Endothelial cell of umbilical vein (primary cell): ENCODE measurements around the gene SLC25A18. TPM values are rescaled to one million over a fixed set of nuclear protein-coding genes. Genes with fewer than 3 reads are reported as not detected.

Source experiments
- BruUV-seq: library from RNA; stranded (reverse); fragments of 400-500 nt; replicated peaks from 2 replicates; lab custom pipeline; 2021; lab: Mats Ljungman, UMichigan
- CTCF ChIA-PET: fragments of 300-600, 350-600 bp; sonication (Branson Sonifier 250); formaldehyde crosslinking; loops from one replicate; lab custom pipeline; 2021; ENCODE audit warnings: antibody characterized with exemption, inconsistent platforms; lab: Charles Lee
- POLR2A ChIA-PET: fragments of 300-600, 350-600 bp; sonication (Branson Sonifier 250); formaldehyde crosslinking; loops from one replicate; lab custom pipeline; 2021; ENCODE audit warnings: antibody characterized with exemption, inconsistent platforms; lab: Charles Lee
- DNase-seq: peaks from one replicate; pipeline ENCODE4 v3.0.0-alpha.2; 2011; ENCODE audit warnings: low read depth, low spot score
- FAIRE-seq: peaks from 2 replicates; lab custom pipeline; 2011; peaks lifted over from hg19 to GRCh38; lab: Jason Lieb, UNC
- H2AFZ ChIP-seq: 2 replicates; pipeline ENCODE4 v1.6.0; 2012; ENCODE audit warnings: low read depth, low read length, control low read depth, inconsistent platforms
- H3K27ac ChIP-seq: 2 replicates; pipeline ENCODE4 v1.5.1; 2011; ENCODE audit warnings: low read depth, mild to moderate bottlenecking, control low read depth, low read length, moderate library complexity; ENCODE audit not compliant: insufficient read depth
- H3K27me3 ChIP-seq, 2 experiments: 2 replicates each; pipeline versions ENCODE4 v1.6.0 to v1.6.1; 2011; ENCODE audit warnings: low read length in 2 of 2, mixed read lengths in 1 of 2; ENCODE audit not compliant: control insufficient read depth in 2 of 2, insufficient read depth in 2 of 2
- H3K36me3 ChIP-seq, 2 experiments: 2 replicates in 1 of 2; 3 replicates in 1 of 2; pipeline ENCODE4 v1.5.1; 2011; ENCODE audit warnings: low read length in 2 of 2, mild to moderate bottlenecking in 1 of 2, moderate library complexity in 1 of 2; ENCODE audit not compliant: control insufficient read depth in 2 of 2, insufficient read depth in 2 of 2; ENCODE audit errors: extremely low read depth in 1 of 2
- H3K4me1 ChIP-seq: 3 replicates; pipeline ENCODE4 v1.5.1; 2011; ENCODE audit warnings: mild to moderate bottlenecking, low read length; ENCODE audit not compliant: control insufficient read depth, insufficient read depth; ENCODE audit errors: extremely low read depth
- H3K4me2 ChIP-seq: 2 replicates; pipeline ENCODE4 v1.6.1; 2011; ENCODE audit warnings: low read length, control low read depth, mixed read lengths; ENCODE audit not compliant: insufficient read depth
- H3K4me3 ChIP-seq, 3 experiments: fragments of 200-600 bp in 1 of 3; sonication (generic), shearing (Covaris generic) in 1 of 3; replicated peaks in 1 of 3; 2 replicates each; pipeline ENCODE4 v1.5.1; 2011 to 2016; ENCODE audit warnings: control low read depth in 3 of 3, low read length in 3 of 3, mild to moderate bottlenecking in 2 of 3, inconsistent platforms in 1 of 3, low read depth in 1 of 3, moderate library complexity in 1 of 3; ENCODE audit not compliant: insufficient read depth in 1 of 3
- H3K79me2 ChIP-seq: 2 replicates; pipeline ENCODE4 v1.6.0; 2012; ENCODE audit warnings: low read length, inconsistent platforms; ENCODE audit not compliant: control insufficient read depth, insufficient read depth
- H3K9ac ChIP-seq: replicated peaks from 2 replicates; pipeline ENCODE3; 2011; ENCODE audit warnings: low read length, control low read depth; ENCODE audit not compliant: insufficient read depth; ENCODE audit errors: extremely low read depth
- H3K9me1 ChIP-seq: replicated peaks from 3 replicates; pipeline ENCODE4 v1.6.0; 2011; ENCODE audit warnings: mild to moderate bottlenecking, low read length; ENCODE audit not compliant: control insufficient read depth, insufficient read depth; ENCODE audit errors: extremely low read depth
- H3K9me3 ChIP-seq: replicated peaks from 2 replicates; pipeline ENCODE4 v1.5.1; 2012; ENCODE audit warnings: low read length, inconsistent platforms; ENCODE audit not compliant: control insufficient read depth, insufficient read depth
- H4K20me1 ChIP-seq: replicated peaks from 2 replicates; pipeline ENCODE3; 2011; ENCODE audit warnings: mild to moderate bottlenecking, low read length; ENCODE audit not compliant: control insufficient read depth, insufficient read depth; ENCODE audit errors: extremely low read depth
- CTCF ChIP-seq, 2 donors: IDR thresholded peaks; 1 replicate in 1 of 2; 2 replicates in 1 of 2; pipeline ENCODE4 v1.5.1; 2011; ENCODE audit warnings: low read length in 2 of 2, mild to moderate bottlenecking in 2 of 2, moderate library complexity in 2 of 2, control low read depth in 1 of 2, inconsistent platforms in 1 of 2, low read depth in 1 of 2; ENCODE audit not compliant: insufficient read depth in 1 of 2; ENCODE audit errors: extremely low read depth in 1 of 2
- EZH2 ChIP-seq: IDR thresholded peaks from 2 replicates; pipeline ENCODE4 v1.6.1; 2012; ENCODE audit warnings: borderline replicate concordance, low read depth, mild to moderate bottlenecking, moderate library complexity, low read length, inconsistent platforms; ENCODE audit not compliant: severe bottlenecking
- FOS ChIP-seq: IDR thresholded peaks from 2 replicates; pipeline ENCODE4 v1.6.1; 2011; ENCODE audit warnings: mild to moderate bottlenecking, low read length, moderate library complexity, borderline replicate concordance; ENCODE audit not compliant: insufficient read depth
- GATA2 ChIP-seq: IDR thresholded peaks from 2 replicates; pipeline ENCODE4 v1.7.0; 2011; ENCODE audit warnings: low read depth, mild to moderate bottlenecking, moderate library complexity, mixed read lengths, low read length; ENCODE audit not compliant: insufficient read length, insufficient read depth
- JUN ChIP-seq: IDR thresholded peaks from 2 replicates; pipeline ENCODE4 v1.6.1; 2011; ENCODE audit warnings: borderline replicate concordance, low read depth; ENCODE audit not compliant: insufficient read length, insufficient read depth
- MYC ChIP-seq: IDR thresholded peaks from one replicate; pipeline ENCODE4 v1.6.1; 2011; ENCODE audit warnings: mild to moderate bottlenecking, low read depth, low read length
- POLR2A ChIP-seq: IDR thresholded peaks from 2 replicates; pipeline ENCODE4 v1.6.1; 2012; ENCODE audit warnings: low read depth, mild to moderate bottlenecking, control low read depth, low read length
- POLR2AphosphoS5 ChIP-seq: IDR thresholded peaks from 2 replicates; pipeline ENCODE4 v1.6.1; 2012; ENCODE audit warnings: low read depth, mild to moderate bottlenecking, control low read depth, low read length, moderate library complexity; ENCODE audit not compliant: insufficient read depth
- dilution Hi-C: fragments of 300-500 bp; cut with MboI; formaldehyde crosslinking; loops from one replicate; pipeline ENCODE4 v1.15.0; 2019; ENCODE audit warnings: low sequenced_read_pairs; ENCODE audit not compliant: extremely low pct_ligation_motif_present
- intact Hi-C: fragments of 100-400 bp; cut with micrococcal nuclease; formaldehyde crosslinking; loops from one replicate; pipeline ENCODE4 v1.10.0; 2022
- polyA plus RNA-seq, 4 experiments: library from polyadenylated mRNA; depleted of rRNA in 3 of 4; stranded (reverse) in 3 of 4; unstranded in 1 of 4; fragments of >200 nt; gene quantifications; 2 replicates each; pipeline versions ENCODE4 v1.2.1 to v1.2.3, GENCODE V29; 2011 to 2012; ENCODE audit warnings: missing spikeins in 1 of 4
- total RNA-seq: library from RNA; stranded (reverse); gene quantifications from 2 replicates; pipeline ENCODE4 v1.2.3, GENCODE V29; 2021
- TF ChIP-seq, protein P1 (sequence below): IDR thresholded peaks from 2 replicates; pipeline ENCODE4 v1.6.1; 2011; ENCODE audit not compliant: insufficient read depth, insufficient read length

SLC25A18 gene
- total and polyA plus RNA-seq, 2 donors (not counting 3 experiments of a cell fraction or from before 2014, with no cell fraction given), result not detected

- dilution Hi-C loops, result no loop called here
- intact Hi-C loops, result no loop called here
- peaks cover 9% of the 10 kb centered on the region for H3K79me2 ChIP-seq
- TF ChIP-seq, protein P1, sequence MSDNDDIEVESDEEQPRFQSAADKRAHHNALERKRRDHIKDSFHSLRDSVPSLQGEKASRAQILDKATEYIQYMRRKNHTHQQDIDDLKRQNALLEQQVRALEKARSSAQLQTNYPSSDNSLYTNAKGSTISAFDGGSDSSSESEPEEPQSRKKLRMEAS, result no peak
- no peaks in the 10 kb centered on the region for H3K27me3 ChIP-seq
- no peak overlapping the region for H3K4me3 ChIP-seq
- H3K4me1 ChIP-seq, result no peaks in the 10 kb centered on the region
- no peak overlapping the region for H3K27ac ChIP-seq
- H3K9me1 ChIP-seq, result no peaks in the 10 kb centered on the region
- no peak overlapping the region for H2AFZ ChIP-seq
- no peak overlapping the region for H3K9ac ChIP-seq
- DNase-seq (no peak), FAIRE-seq (no peak)
- no peak overlapping the region for H3K4me2 ChIP-seq
- peaks cover 9 to 25% of the 10 kb centered on the region in 2 experiments for H3K36me3 ChIP-seq
- ChIA-PET POLR2A (no interaction called here), CTCF (no interaction called here)
- no peaks in the 10 kb centered on the region for H3K9me3 ChIP-seq
- no TSS peak for BruUV-seq
- peaks cover 2% of the 10 kb centered on the region for H4K20me1 ChIP-seq
Measured at GRCh38 chr22:17612057-17612456, 48.8 kb downstream of the SLC25A18 start.

DNA sequence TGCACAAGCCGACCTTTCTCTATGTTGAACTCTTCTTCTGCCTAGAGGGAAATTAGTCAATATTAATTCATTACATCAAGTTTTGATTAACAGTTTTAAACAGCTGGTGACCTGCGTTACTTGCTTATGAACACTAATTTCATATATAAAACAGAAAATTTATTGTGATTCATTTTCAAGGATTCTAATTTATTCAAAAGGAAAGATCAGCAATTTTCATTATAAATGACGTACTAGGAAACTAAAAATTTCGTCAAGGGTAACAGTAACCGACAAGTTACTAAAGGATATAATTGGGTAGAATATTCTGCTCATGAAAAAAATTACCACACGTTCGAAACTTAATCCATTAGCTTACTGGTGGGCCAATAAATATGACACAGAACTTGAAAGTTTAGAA lies 50.0 kb downstream of the SLC25A18 start:
- intact Hi-C loops, result no loop called here
- Histone ChIP-seq H3K36me3 (peaks cover 9 to 22% of the 10 kb centered on the region in 2 experiments), H3K4me1 (no peaks in the 10 kb centered on the region), H3K4me3 (no peak overlapping the region), H3K4me2 (no peak overlapping the region), H3K9me3 (no peaks in the 10 kb centered on the region), H3K9me1 (no peaks in the 10 kb centered on the region), H3K27me3 (no peaks in the 10 kb centered on the region), H3K27ac (no peak overlapping the region), H3K9ac (no peak overlapping the region), H2AFZ (no peak overlapping the region), H4K20me1 (peaks cover 2% of the 10 kb centered on the region), H3K79me2 (peaks cover 9% of the 10 kb centered on the region)
- no peak for DNase-seq
- BruUV-seq, result no TSS peak
- POLR2A ChIA-PET, result no interaction called here
- CTCF ChIA-PET, result no interaction called here
- dilution Hi-C loops, result no loop called here
- no peak for FAIRE-seq
- TF ChIP-seq FOS, result no peak
- no peak for TF ChIP-seq POLR2AphosphoS5
- TF ChIP-seq CTCF (IDR thresholded peaks at IDR 0.05; ENCODE audit: extremely low read depth in 1 of 2, insufficient read depth in 1 of 2, low read depth in 1 of 2, low read length in 2 of 2), result no peak
- TF ChIP-seq, protein P1, result no peak
- TF ChIP-seq EZH2, result no peak
- TF ChIP-seq GATA2, result no peak
- TF ChIP-seq JUN, result no peak
- TF ChIP-seq MYC, result no peak
- no peak for TF ChIP-seq POLR2A
